ENCODE results near the gene MAFG.

Gene MAFG

GRCh38 chr17:81952792-81953228 lies 25.3 kb upstream of the MAFG start:
- no peak for TF ChIP-seq CTCF (IDR thresholded peaks at IDR 0.05; ENCODE audit: low read depth, low read length, missing control alignments)
- no peak for DNase-seq (ENCODE audit: extremely low read depth, low read depth)
- no peak overlapping the region for H3K4me3 ChIP-seq (replicated peaks; ENCODE audit: low read depth, low read length)

- DNase-seq (ENCODE audit: extremely low read depth, low read depth) = no peak
- TF ChIP-seq CTCF (IDR thresholded peaks at IDR 0.05; ENCODE audit: low read depth, low read length, missing control alignments) = no peak
- H3K4me3 ChIP-seq (replicated peaks; ENCODE audit: low read depth, low read length) = no peak overlapping the region
Measured at GRCh38 chr17:81951785-81952684, 24.5 kb upstream of the MAFG start.

- TF ChIP-seq CTCF (IDR thresholded peaks at IDR 0.05; ENCODE audit: low read depth, low read length, missing control alignments) = no peak
- H3K4me3 ChIP-seq (replicated peaks; ENCODE audit: low read depth, low read length) = no peak overlapping the region
- DNase-seq (ENCODE audit: extremely low read depth, low read depth) = no peak
Measured at GRCh38 chr17:81950501-81950900, 23.0 kb upstream of the MAFG start.

- no peak overlapping the region for H3K4me3 ChIP-seq (replicated peaks; ENCODE audit: low read depth, low read length)
- no peak for TF ChIP-seq CTCF (IDR thresholded peaks at IDR 0.05; ENCODE audit: low read depth, low read length, missing control alignments)
- no peak for DNase-seq (ENCODE audit: extremely low read depth, low read depth)
Measured at GRCh38 chr17:81948635-81949378, 21.3 kb upstream of the MAFG start.

GRCh38 chr17:81947189-81947588 lies 19.7 kb upstream of the MAFG start, which contains the start of gene MYADML2:
TSS of gene MYADML2 (minus strand) at chr17:81947233. CDS start at chr17:81941741, 5,492 bp downstream.
- H3K4me3 ChIP-seq (replicated peaks; ENCODE audit: low read depth, low read length) = no peak within 1 kb of the TSS
- TF ChIP-seq CTCF (IDR thresholded peaks at IDR 0.05; ENCODE audit: low read depth, low read length, missing control alignments) = no peak
- DNase-seq (ENCODE audit: extremely low read depth, low read depth) = no peak

GRCh38 chr17:81944858-81945257 lies 17.3 kb upstream of the MAFG start:
- no peak for TF ChIP-seq CTCF (IDR thresholded peaks at IDR 0.05; ENCODE audit: low read depth, low read length, missing control alignments)
- H3K4me3 ChIP-seq (replicated peaks; ENCODE audit: low read depth, low read length) = no peak overlapping the region
- DNase-seq (ENCODE audit: extremely low read depth, low read depth) = no peak
